ENCODE data around the gene ARID4B. TPM values are rescaled to one million over a fixed set of nuclear protein-coding genes. Genes with fewer than 3 reads are reported as not detected.
"Not testable (repeated sequence)": the region's sequence is repeated elsewhere in the genome, so short reads cannot be mapped to it uniquely, and the experiment has no call there.

Gene ARID4B
- polyA plus RNA-seq, 3 donors = 45.0 to 51.3 (median 45.1) TPM

DNA sequence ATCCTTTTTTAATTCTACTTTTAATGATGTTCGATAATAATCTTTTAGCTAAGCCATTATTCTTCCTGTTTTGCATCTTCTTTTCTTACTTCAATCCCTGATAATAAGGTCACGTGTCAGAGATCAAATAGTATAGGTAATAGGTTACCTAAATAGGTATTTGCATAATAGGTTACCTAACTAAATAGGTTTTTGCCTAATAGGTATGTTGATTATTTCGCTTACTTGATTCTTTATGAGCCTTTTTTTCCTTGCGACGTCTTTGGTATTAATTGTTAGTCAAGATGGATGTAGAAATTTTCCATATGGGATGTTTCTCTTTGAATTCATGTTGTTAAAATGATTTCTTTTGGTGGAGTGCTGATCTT, 2.9 kb upstream of the ARID4B start:
- DNase-seq = no peak

- peak; percentile 16 for DNase-seq
Observed at GRCh38 chr1:235329139-235329902, 1.3 kb upstream of the ARID4B start.

GRCh38 chr1:235328271-235329138, 526 bp upstream of the ARID4B start, which contains the start of gene GGPS1:
GGPS1 (plus strand) TSS chr1:235328570; CDS start chr1:235335265, 6,695 bp downstream.
- peak; percentile 100 for DNase-seq

GRCh38 chr1:235326719-235327558, 1.0 kb downstream of the ARID4B start:
- DNase-seq = peak; percentile 44

- DNase-seq = no peak
Observed at GRCh38 chr1:235325854-235326253, 2.1 kb downstream of the ARID4B start.

DNA sequence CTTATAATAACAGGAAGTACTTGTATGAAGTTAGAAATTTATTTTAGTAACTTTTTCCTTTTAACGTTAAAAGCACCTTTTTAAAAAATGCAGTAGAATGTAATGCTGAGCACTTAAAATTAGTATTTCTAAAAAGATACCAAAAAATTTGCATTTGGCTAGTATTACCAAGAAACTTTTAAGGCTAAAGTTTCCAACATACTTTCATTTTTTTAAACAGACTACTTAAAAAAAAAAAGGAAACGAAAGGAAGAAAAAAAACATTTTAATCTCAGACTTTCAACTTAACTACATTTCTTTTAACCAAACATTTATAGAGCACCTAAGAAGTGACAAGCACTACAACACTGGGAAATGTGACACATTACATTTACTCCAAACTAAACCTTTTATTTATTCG, 2.8 kb downstream of the ARID4B start:
- no peak for DNase-seq

DNA sequence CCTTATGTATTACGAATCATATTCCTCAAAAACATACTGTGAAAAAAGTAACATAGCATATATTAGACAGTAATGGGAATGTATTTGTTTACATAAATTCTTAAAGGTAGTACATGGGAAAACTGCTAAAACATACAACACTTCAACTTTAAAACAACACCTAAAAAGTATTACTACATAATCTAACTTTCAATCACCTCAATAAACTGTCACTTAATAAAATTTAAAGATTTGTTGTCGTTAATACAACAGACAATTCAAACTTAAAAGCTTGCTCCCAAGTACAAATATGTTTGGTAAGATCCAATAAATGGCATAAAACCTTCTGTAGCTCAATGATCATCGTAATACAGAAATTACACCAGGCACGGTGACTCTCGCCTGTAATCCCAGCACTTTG, 3.7 kb downstream of the ARID4B start:
- no peak for DNase-seq

DNA sequence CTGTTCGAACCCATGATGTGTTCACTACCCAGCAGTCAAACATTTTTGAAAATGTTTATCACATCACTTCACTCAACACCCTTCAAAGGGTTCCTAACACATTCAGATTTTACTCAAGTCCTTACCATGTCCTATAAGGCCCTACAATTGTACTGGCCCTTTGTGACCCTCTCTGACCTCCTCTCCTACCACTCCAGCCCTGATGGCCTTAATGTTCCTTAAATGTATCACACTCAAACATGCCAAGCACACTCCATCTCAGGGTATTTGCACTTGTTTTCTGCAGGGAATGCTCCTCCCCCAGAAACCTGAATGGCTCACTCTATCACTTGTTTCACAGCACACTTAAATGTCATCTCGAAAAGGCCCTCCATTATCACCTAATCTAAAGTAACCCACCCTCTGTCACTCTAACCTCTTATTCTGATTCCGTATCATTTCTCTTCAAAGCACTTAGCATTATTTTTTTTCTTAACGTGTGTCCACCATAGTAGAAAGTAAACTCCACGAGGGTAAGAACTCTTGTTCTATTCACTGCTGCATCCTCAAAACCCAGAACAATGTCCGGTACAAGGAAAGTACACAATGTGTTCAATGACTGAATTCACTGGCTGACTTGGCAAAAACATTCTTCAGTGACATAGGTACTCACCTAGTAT, 7.3 kb downstream of the ARID4B start:
- DNase-seq = no peak

- no peak for DNase-seq
Observed at GRCh38 chr1:235319255-235319654, 8.7 kb downstream of the ARID4B start.

DNA sequence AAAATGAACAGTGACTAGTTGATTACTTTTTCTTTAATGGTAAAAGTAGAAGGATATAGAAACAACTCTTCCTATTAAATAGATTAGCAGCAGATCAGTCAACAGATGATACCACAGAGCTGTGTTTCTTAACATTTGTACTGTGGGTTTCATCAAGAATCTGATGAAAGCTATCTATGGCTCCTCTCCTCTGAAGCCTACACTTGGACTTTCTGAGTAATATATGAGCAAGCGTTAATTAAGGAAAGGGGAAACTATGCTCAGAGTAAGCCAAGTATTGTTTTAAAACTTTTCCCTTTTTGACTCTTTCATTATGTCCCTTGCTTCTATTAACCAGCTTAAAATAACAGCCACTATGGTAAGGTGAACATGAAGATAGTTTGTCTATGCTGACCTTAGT, 10.8 kb downstream of the ARID4B start:
- DNase-seq = no peak

DNA sequence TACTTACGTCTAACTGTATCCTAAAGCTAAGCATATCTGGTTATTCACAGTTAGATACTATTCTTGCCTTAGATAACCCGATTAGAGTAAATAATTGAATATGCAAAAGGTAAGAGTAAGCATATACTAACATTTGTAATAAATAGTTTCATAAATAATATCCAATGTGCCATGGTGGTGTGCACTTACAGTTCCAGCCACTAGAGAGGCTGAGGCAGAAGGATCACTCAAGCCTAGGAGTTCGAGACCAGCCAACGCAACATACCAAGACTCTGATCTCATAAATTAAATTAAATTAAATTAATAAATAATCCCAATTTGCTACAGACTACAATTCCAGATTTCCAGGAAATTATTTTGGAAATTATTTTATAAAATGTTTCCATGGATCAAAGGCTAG, 12.2 kb downstream of the ARID4B start:
- DNase-seq = no peak

DNA sequence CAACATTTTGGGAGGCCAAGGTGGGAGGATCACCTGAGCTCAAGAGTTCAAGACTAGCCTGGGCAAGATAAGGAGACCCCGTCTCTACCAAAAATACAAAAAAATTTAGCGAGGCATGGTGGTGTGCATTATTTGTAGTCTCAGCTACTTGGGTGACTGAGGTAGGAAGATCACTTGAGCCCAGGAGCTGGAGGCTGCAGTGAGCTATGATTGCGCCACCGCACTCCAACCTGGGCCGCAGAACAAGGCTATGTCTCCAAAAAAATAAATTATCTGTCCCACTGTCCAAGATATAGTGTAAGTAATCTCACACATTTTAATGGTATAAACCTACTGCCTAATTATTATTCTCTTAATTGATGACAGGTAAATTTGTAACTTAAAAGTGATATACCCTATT, 12.8 kb downstream of the ARID4B start:
- DNase-seq = no peak

DNA sequence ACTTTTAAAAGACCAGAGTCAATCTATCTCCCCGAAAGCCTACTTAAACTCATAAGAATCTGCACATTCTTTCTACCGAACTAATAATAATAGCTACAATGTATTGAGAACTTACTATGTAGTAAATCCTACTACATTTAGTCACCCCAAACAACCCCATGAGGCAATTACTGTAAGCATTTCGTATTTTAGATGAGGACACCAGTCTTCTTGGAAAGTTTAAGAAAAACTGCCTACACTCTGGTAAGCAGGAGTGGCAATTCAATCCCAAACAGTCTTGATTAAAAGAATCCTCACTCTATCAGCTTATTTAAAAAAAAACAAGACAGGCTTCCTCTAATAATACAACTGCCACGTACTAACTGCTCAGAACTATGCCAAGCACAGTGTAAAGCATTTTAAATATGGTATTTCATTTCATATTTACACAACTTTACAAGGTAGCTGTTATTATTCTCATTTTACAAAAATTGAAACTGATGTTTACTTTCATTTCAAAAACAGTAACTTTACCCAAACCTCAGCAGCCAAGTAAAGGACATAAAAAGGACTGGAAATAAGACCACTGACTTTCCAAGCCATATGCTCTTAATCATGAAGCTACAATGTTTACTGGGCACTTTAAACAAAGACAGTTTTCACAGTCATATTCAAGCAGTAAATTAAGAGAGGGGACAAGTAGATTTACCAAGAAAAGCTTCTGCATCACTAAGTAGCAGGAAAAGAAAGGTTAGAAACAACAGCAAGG, 13.9 kb downstream of the ARID4B start:
- no peak for DNase-seq

DNA sequence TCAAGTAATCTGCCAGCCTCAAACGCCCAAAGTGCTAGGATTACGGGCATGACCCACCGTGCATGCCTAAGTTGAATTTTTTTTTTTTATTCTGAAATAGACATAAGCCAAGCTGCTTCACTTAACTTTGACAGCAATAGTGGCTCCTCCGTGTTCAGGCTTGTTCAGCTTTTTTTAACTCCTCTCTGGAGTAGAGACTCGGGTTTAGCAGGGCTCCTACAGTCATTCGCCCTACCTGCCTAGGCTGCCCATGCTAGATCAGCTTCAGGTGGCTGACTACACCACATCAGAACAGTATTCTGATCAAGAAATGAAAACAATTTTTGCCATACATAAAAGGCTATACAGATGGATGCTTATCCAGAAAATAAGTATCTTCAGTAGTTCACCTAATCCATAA, 14.7 kb downstream of the ARID4B start:
- no peak for DNase-seq

GRCh38 chr1:235309206-235309605, 18.8 kb downstream of the ARID4B start:
- not testable (repeated sequence) for DNase-seq

GRCh38 chr1:235307158-235308124, 20.5 kb downstream of the ARID4B start:
- no peak for DNase-seq

DNA sequence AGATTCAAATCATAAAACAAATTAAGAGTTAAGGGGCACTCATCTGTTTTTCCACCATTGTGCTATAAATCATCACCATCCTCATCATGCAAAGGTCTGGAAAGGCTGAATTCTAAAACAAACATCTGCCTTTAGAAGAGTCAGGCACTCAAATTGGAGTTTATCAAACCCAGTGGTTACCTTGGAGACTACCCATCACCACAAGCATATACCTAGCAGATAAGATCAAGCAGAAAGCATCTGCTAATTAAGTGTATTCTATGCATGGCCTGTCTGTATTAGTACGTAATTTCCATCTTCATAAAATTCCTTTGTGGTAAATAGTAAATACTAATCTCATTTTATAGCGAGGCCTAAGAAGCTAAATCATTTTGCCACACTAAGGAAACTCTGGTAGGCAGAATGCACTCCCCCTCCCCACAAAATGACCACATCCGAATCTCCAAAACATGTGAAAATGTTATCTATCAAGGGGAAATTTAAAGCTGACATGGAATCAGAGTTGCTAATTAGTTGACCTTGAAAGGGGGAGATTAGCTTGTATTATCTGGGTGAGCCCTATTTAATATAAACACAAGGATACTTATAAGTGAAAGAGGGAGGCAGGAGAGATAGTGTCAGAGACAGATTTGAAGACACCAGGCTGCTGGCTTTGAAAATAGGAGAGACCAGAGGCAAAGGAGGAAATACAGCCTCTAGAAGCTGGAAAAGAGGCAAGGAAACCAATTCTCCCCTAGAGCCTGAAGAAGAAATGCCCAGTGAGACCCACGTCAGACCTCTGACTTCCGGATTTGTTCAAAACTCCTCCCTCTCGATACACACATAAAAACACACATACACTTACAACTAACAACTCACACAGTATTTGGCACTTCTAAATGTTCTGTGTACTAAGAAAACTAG, 23.2 kb downstream of the ARID4B start:
- DNase-seq = no peak

DNA sequence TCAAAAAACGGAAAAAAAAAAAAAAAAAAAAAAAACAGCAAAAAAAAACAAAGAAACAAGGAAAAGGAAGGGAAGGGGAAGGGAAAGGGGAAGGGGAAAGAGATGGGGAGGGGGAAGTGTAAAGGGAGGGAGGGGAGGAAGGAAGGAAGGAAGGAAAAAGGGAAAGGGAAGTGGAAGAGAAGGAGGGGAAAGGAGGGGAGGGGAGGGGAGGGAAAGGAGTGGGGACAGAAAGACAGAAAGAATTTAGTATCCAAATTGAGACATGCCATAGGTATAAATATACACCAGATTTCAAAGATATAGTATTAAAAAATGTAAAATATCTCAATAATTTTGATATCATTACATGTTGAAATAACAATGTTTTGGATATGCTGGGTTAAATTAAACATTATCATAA, 25.8 kb downstream of the ARID4B start:
- DNase-seq = no peak

Measured in renal pelvis (tissue), 4 donors.